H1 (cell line): ENCODE results near the gene GPATCH2L. TPM values are rescaled to one million over a fixed set of nuclear protein-coding genes. Genes with fewer than 3 reads are reported as not detected.

Source experiments
- CTCF ChIA-PET: fragments of 300-600 bp; sonication (Branson Sonifier 250); formaldehyde crosslinking; loops from one replicate; lab custom pipeline; 2021; ENCODE audit not compliant: partially characterized antibody; lab: Charles Lee
- POLR2A ChIA-PET: fragments of 300-600 bp; sonication (Branson Sonifier 250); formaldehyde crosslinking; loops from one replicate; lab custom pipeline; 2021; ENCODE audit warnings: inconsistent platforms; ENCODE audit not compliant: partially characterized antibody; lab: Charles Lee
- DNase-seq, 2 experiments: peaks; one replicate each; pipeline versions ENCODE4 v3.0.0 to v3.0.0-alpha.2; 2010 to 2022; ENCODE audit warnings: low spot score in 2 of 2, low read depth in 1 of 2, mixed read lengths in 1 of 2
- FAIRE-seq: peaks from 2 replicates; lab custom pipeline; 2011; peaks lifted over from hg19 to GRCh38; lab: Jason Lieb, UNC
- H2AFZ ChIP-seq: 2 replicates; pipeline ENCODE4 v1.8.1; 2012; ENCODE audit warnings: low read length, inconsistent platforms
- H2AK5ac ChIP-seq: 2 replicates; pipeline ENCODE4 v1.6.1; 2013; ENCODE audit warnings: low read depth, low read length
- H2BK120ac ChIP-seq: replicated peaks from 2 replicates; pipeline ENCODE3; 2013; ENCODE audit warnings: low read depth, low read length, inconsistent platforms
- H2BK12ac ChIP-seq: 2 replicates; pipeline ENCODE4 v1.6.1; 2013; ENCODE audit warnings: low read depth, low read length
- H2BK15ac ChIP-seq: 2 replicates; pipeline ENCODE4 v1.6.1; 2013; ENCODE audit warnings: low read length
- H2BK20ac ChIP-seq: 2 replicates; pipeline ENCODE4 v1.6.1; 2013; ENCODE audit warnings: low read length
- H2BK5ac ChIP-seq: 2 replicates; pipeline ENCODE4 v1.6.1; 2013; ENCODE audit warnings: low read depth, low read length
- H3K14ac ChIP-seq: 2 replicates; pipeline ENCODE4 v1.6.1; 2013; ENCODE audit warnings: inconsistent platforms; ENCODE audit not compliant: insufficient read length
- H3K18ac ChIP-seq: 2 replicates; pipeline ENCODE4 v1.6.1; 2013; ENCODE audit warnings: low read length; ENCODE audit errors: extremely low read depth
- H3K23ac ChIP-seq: 2 replicates; pipeline ENCODE4 v1.6.1; 2013; ENCODE audit warnings: inconsistent platforms; ENCODE audit not compliant: insufficient read length
- H3K23me2 ChIP-seq: 2 replicates; pipeline ENCODE4 v1.6.1; 2013; ENCODE audit warnings: low read depth, low read length
- H3K27ac ChIP-seq: 2 replicates; pipeline ENCODE4 v1.6.1; 2011; ENCODE audit warnings: low read depth, low read length, inconsistent platforms
- H3K27me3 ChIP-seq, 4 experiments: replicated peaks in 1 of 4; 1 replicate in 1 of 4; 2 replicates in 3 of 4; pipeline versions ENCODE4 v1.6.1 to v1.8.1; 2011 to 2013; ENCODE audit warnings: low read length in 3 of 4, mild to moderate bottlenecking in 3 of 4, inconsistent platforms in 2 of 4, mixed read lengths in 2 of 4, moderate library complexity in 1 of 4; ENCODE audit not compliant: control insufficient read depth in 3 of 4, insufficient read depth in 3 of 4; ENCODE audit errors: extremely low read depth in 1 of 4
- H3K36me3 ChIP-seq, 4 experiments: 2 replicates each; pipeline versions ENCODE4 v1.6.1 to v1.8.1; 2011 to 2013; ENCODE audit warnings: mild to moderate bottlenecking in 4 of 4, low read length in 3 of 4, moderate library complexity in 2 of 4, control low read depth in 1 of 4, inconsistent platforms in 1 of 4; ENCODE audit not compliant: insufficient read depth in 4 of 4, control insufficient read depth in 2 of 4
- H3K4ac ChIP-seq: replicated peaks from 2 replicates; pipeline ENCODE3; 2013; ENCODE audit warnings: low read length, low read depth, mixed read lengths, inconsistent platforms; ENCODE audit not compliant: insufficient read length
- H3K4me1 ChIP-seq, 4 experiments: replicated peaks in 1 of 4; 1 replicate in 1 of 4; 2 replicates in 3 of 4; pipeline versions ENCODE4 v1.6.1 to v1.8.1; 2011 to 2013; ENCODE audit warnings: low read length in 3 of 4, inconsistent platforms in 2 of 4, mixed read lengths in 1 of 4; ENCODE audit not compliant: insufficient read depth in 4 of 4, control insufficient read depth in 3 of 4
- H3K4me2 ChIP-seq, 2 experiments: 2 replicates each; pipeline versions ENCODE4 v1.6.1 to v1.8.1; 2011 to 2013; ENCODE audit warnings: low read depth in 2 of 2, low read length in 2 of 2, control low read depth in 1 of 2, inconsistent platforms in 1 of 2, mild to moderate bottlenecking in 1 of 2; ENCODE audit not compliant: insufficient read depth in 1 of 2
- H3K4me3 ChIP-seq, 4 experiments: fragments of 200-600, 300-600 bp in 1 of 4; sonication (generic), shearing (Covaris generic), sonication (Bioruptor Twin) in 1 of 4; 2 replicates each; pipeline versions ENCODE4 v1.5.1 to v1.8.1; 2011 to 2016; ENCODE audit warnings: low read length in 4 of 4, low read depth in 3 of 4, control low read depth in 2 of 4, inconsistent platforms in 2 of 4, mild to moderate bottlenecking in 2 of 4, mixed read lengths in 1 of 4, moderate library complexity in 1 of 4; ENCODE audit not compliant: insufficient read depth in 2 of 4; ENCODE audit errors: extremely low read depth in 1 of 4
- H3K56ac ChIP-seq: replicated peaks from 2 replicates; pipeline ENCODE3; 2013; ENCODE audit warnings: low read depth, mild to moderate bottlenecking, mixed read lengths, low read length, inconsistent platforms; ENCODE audit not compliant: insufficient read length
- H3K79me1 ChIP-seq: 2 replicates; pipeline ENCODE4 v1.6.1; 2013; ENCODE audit warnings: low read depth, low read length, control low read depth
- H3K79me2 ChIP-seq, 2 experiments: 2 replicates each; pipeline versions ENCODE4 v1.6.1 to v1.8.1; 2012 to 2013; ENCODE audit warnings: low read length in 2 of 2, mild to moderate bottlenecking in 2 of 2, inconsistent platforms in 1 of 2; ENCODE audit not compliant: insufficient read depth in 2 of 2, control insufficient read depth in 1 of 2
- H3K9ac ChIP-seq, 4 experiments: replicated peaks in 1 of 4; 1 replicate in 1 of 4; 2 replicates in 3 of 4; pipeline versions ENCODE4 v1.6.1 to v1.8.1; 2011 to 2013; ENCODE audit warnings: low read depth in 3 of 4, low read length in 3 of 4, control low read depth in 2 of 4, mild to moderate bottlenecking in 2 of 4, moderate library complexity in 2 of 4, inconsistent platforms in 1 of 4; ENCODE audit errors: extremely low read depth in 1 of 4
- H3K9me3 ChIP-seq, 2 experiments: 2 replicates each; pipeline versions ENCODE4 v1.6.1 to v1.8.1; 2012 to 2013; ENCODE audit warnings: mild to moderate bottlenecking in 2 of 2, moderate library complexity in 2 of 2, control low read depth in 1 of 2, inconsistent platforms in 1 of 2, low read depth in 1 of 2, low read length in 1 of 2, mixed read lengths in 1 of 2; ENCODE audit not compliant: insufficient read depth in 2 of 2
- H4K20me1 ChIP-seq, 2 experiments: replicated peaks in 1 of 2; 2 replicates each; pipeline versions ENCODE3 to v1.8.1; 2011 to 2013; ENCODE audit warnings: inconsistent platforms in 2 of 2, low read length in 2 of 2, mild to moderate bottlenecking in 1 of 2; ENCODE audit not compliant: insufficient read depth in 2 of 2, control insufficient read depth in 1 of 2
- H4K5ac ChIP-seq: 2 replicates; pipeline ENCODE4 v1.6.1; 2013; ENCODE audit warnings: low read length, low read depth, mixed read lengths, inconsistent platforms; ENCODE audit not compliant: insufficient read length
- H4K8ac ChIP-seq: 2 replicates; pipeline ENCODE4 v1.8.0; 2013; ENCODE audit warnings: mild to moderate bottlenecking, moderate library complexity, low read length, inconsistent platforms; ENCODE audit not compliant: insufficient read depth; ENCODE audit errors: extremely low read depth
- H4K91ac ChIP-seq: replicated peaks from 2 replicates; pipeline ENCODE3; 2013; ENCODE audit warnings: low read length, mixed read lengths, inconsistent platforms; ENCODE audit not compliant: insufficient read length
- EZH2 ChIP-seq: fragments of 200-600 bp; sonication (generic); IDR thresholded peaks from 2 replicates; pipeline ENCODE4 v1.7.1; 2012; ENCODE audit warnings: low read depth, mild to moderate bottlenecking, moderate library complexity, low read length, inconsistent platforms; ENCODE audit not compliant: severe bottlenecking
- WGBS, 2 experiments: shearing (Covaris generic) in 1 of 2; methylation state at CpG; one replicate each; pipeline versions ENCODE4 v1.1.6 to v1.1.7; 2013 to 2015; ENCODE audit warnings: low lambda C conversion rate in 2 of 2, mixed read lengths in 2 of 2, inconsistent platforms in 1 of 2, low coverage in 1 of 2, missing lambda C conversion rate in 1 of 2; ENCODE audit not compliant: insufficient replicate concordance in 2 of 2, insufficient coverage in 1 of 2, insufficient read length in 1 of 2; ENCODE audit errors: extremely low coverage in 1 of 2, missing lambda C conversion rate in 1 of 2; 5-methylcytosine and 5-hydroxymethylcytosine counted together
- polyA plus RNA-seq, 7 experiments: library from polyadenylated mRNA; depleted of rRNA in 3 of 7; stranded (reverse) in 5 of 7; unstranded in 2 of 7; fragments of >200 nt in 5 of 7; fragments of 200-250 nt in 2 of 7; gene quantifications; 1 replicate in 5 of 7; 2 replicates in 1 of 7; 4 replicates in 1 of 7; pipeline versions ENCODE4 v1.2.1 to v1.2.3, GENCODE V29; 2011 to 2013; ENCODE audit warnings: missing spikeins in 2 of 7, mixed read lengths in 2 of 7
- total RNA-seq: library from RNA; stranded (reverse); fragmentation: NEBNext Ultra II Directional; extraction: Animal tissue kit (Norgen Biotek cat#: 25700); gene quantifications from 2 replicates; pipeline ENCODE4 v1.2.1, GENCODE V29; 2021

Gene GPATCH2L
- total and polyA plus RNA-seq, 2 of the 8 experiments (the other 6 are each of a cell fraction or from before 2014, with no cell fraction given): 26.0 to 54.9 TPM

DNA sequence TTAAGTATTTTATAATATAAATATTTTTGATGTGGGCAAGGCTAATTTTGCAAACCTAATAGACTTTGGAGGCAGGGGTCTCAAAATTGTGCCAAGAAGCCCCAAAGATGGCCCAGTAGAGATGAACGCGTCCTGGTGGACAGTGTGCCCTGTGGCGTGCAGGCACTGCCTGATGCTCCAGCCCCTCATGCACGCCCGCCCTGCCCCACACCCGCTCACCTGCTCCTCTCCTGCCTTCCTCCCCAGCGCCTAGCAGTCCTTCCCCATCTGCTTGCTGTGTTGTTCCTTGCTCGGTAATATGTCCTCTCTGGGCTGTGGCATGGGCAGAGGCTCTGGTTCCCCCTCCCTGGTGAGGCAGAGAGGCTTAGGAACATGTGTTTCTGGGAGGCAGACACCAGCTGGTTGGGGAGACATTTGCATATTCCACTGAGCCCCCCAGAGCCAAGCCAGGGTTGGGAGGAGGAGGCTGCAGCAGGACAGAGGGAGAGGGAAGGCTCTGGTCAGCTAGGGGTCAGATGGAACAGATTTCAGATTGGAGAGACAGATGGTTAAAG is 46.8 kb upstream of the GPATCH2L start:
- Histone ChIP-seq H4K20me1 (no peaks in the 10 kb centered on the region), H3K9ac (no peak overlapping the region), H2BK12ac (peak overlapping the region; percentile 84; the same call in 1 of the 2 replicates), H3K4me2 (no peak overlapping the region), H3K9me3 (no peaks in the 10 kb centered on the region), H3K56ac (no peak overlapping the region), H2BK15ac (no peak overlapping the region), H2BK20ac (no peak overlapping the region), H4K8ac (no peak overlapping the region; the same call in 1 of the 2 replicates), H3K23me2 (no peaks in the 10 kb centered on the region), H3K23ac (no peak overlapping the region), H3K27me3 (no peaks in the 10 kb centered on the region), H2BK120ac (no peak overlapping the region), H3K18ac (no peak overlapping the region; the same call in 1 of the 2 replicates), H3K36me3 (no peaks in the 10 kb centered on the region), H4K5ac (no peak overlapping the region), H3K4me3 (no peak overlapping the region), H2AK5ac (peak overlapping the region; percentile 39; the same call in 1 of the 2 replicates), H3K14ac (no peak overlapping the region), H4K91ac (no peak overlapping the region), H3K79me1 (no peaks in the 10 kb centered on the region), H3K27ac (no peak overlapping the region), H3K79me2 (no peaks in the 10 kb centered on the region), H2AFZ (peak overlapping the region; percentile 46; the same call in 1 of the 2 replicates), H3K4ac (no peak overlapping the region), H3K4me1 (peaks cover 0 to 5% (median 2%) of the 10 kb centered on the region in 4 experiments; a peak in 4 of 7 replicates), H2BK5ac (no peak overlapping the region)
- 86% methylated on average over 8 of the region's 8 CpGs; no CpG with 5 or more reads in 1 of the 2 experiments for WGBS, 2 experiments
- CTCF ChIA-PET: interaction anchor here (0.6 to 1.8 kb wide), 4 partner anchors 11 to 282 kb away, joined by 3 to 5 read pairs (median 3); no protein-coding TSS in a partner anchor
- POLR2A ChIA-PET: no interaction called here
- TF ChIP-seq EZH2: no peak
- FAIRE-seq: no peak
- DNase-seq: no peak
